Measurements from ENCODE around the gene YJU2. TPM values are rescaled to one million over a fixed set of nuclear protein-coding genes. Genes with fewer than 3 reads are reported as not detected.

The YJU2 gene
- polyA plus RNA-seq, 1 of the 3 experiments (the other 2 are of a cell fraction), result 29.0 TPM

DNA sequence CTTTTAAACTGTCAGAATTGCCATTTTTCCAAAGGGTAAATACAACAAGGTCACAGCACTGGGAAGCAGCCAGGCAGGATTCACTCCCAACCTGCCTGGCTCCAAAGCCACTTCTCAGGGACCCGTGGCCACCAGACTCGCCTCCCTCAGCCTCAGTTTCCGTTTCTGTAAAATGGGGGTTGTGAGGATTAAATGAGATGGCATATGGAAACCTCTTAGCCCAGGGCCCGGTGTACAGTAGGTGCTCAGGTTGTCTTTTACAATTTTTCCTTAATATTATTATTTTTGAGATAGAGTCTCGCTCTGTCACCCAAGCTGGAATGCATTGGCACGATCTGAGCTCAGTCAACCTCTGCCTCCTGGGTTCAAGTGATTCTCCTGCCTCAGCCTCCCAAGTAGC, 10.1 kb downstream of the YJU2 start:
- H3K4me3 ChIP-seq (ENCODE audit: low read depth in 2 of 2, low read length in 1 of 2), result no peak overlapping the region
- no peaks in the 10 kb centered on the region for H3K4me1 ChIP-seq (ENCODE audit: control insufficient read depth in 1 of 2, insufficient read depth in 2 of 2, low read depth in 1 of 2, low read length in 1 of 2)
- TF ChIP-seq USF1 (IDR thresholded peaks at IDR 0.05; ENCODE audit: borderline replicate concordance, low read depth) (no peak), JUND (IDR thresholded peaks at IDR 0.05) (no peak), TEAD4 (IDR thresholded peaks at IDR 0.05; ENCODE audit: borderline replicate concordance, insufficient read depth) (no peak), TAF1 (IDR thresholded peaks at IDR 0.05; ENCODE audit: borderline replicate concordance, low read depth, low read length) (no peak), IRF3 (IDR thresholded peaks at IDR 0.05; ENCODE audit: low read depth, low read length) (no peak), RCOR1 (IDR thresholded peaks at IDR 0.05; ENCODE audit: low read length) (no peak), FOSL2 (IDR thresholded peaks at IDR 0.05; ENCODE audit: borderline replicate concordance, low read depth) (no peak), TCF12 (IDR thresholded peaks at IDR 0.05) (no peak), CTCF (IDR thresholded peaks at IDR 0.05) (no peak), MXI1 (IDR thresholded peaks at IDR 0.05; ENCODE audit: low read depth, low read length) (no peak), ZBTB33 (IDR thresholded peaks at IDR 0.05; ENCODE audit: borderline replicate concordance, low read depth) (no peak), MEF2A (IDR thresholded peaks at IDR 0.05; ENCODE audit: borderline replicate concordance, low read depth) (no peak), GATA2 (CRISPR knock-in tag; IDR thresholded peaks at IDR 0.05) (no peak)
- TF ChIP-seq, protein P1, sequence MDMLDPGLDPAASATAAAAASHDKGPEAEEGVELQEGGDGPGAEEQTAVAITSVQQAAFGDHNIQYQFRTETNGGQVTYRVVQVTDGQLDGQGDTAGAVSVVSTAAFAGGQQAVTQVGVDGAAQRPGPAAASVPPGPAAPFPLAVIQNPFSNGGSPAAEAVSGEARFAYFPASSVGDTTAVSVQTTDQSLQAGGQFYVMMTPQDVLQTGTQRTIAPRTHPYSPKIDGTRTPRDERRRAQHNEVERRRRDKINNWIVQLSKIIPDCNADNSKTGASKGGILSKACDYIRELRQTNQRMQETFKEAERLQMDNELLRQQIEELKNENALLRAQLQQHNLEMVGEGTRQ (IDR thresholded peaks at IDR 0.05; ENCODE audit: borderline replicate concordance, low read depth, low read length), result no peak
- H3K4me2 ChIP-seq, result no peak overlapping the region
- H3K27ac ChIP-seq (ENCODE audit: low read depth in 2 of 2, low read length in 1 of 2), result no peak overlapping the region
- H3F3A ChIP-seq (replicated peaks; ENCODE audit: insufficient read depth), result no peaks in the 10 kb centered on the region
- no peaks in the 10 kb centered on the region for H4K20me1 ChIP-seq (ENCODE audit: insufficient read depth)
- 0 out of 2 replicates have a peak, but pooled peaks cover 6% of the 10 kb centered on the region for H3K9me3 ChIP-seq
- DNase-seq, result no peak
- no peaks in the 10 kb centered on the region for H3K9me2 ChIP-seq
- no peak overlapping the region for H3K9ac ChIP-seq
- POLR2A ChIA-PET, result interaction anchor here (1.1 kb wide), 1 partner anchor 9 kb away, joined by 3 read pairs; no protein-coding TSS in a partner anchor
- H3K27me3 ChIP-seq (ENCODE audit: insufficient read depth), result no peaks in the 10 kb centered on the region
- CTCF ChIA-PET, result interaction anchor here (0.7 to 2.2 kb wide), 2 partner anchors 96 to 143 kb away, joined by 4 to 11 read pairs; partner anchors contain the start of gene SH3GL1
- H3K79me2 ChIP-seq (ENCODE audit: insufficient read depth), result no peaks in the 10 kb centered on the region
- H3K36me3 ChIP-seq (replicated peaks in 1 of 2; ENCODE audit: control insufficient read depth in 1 of 2, insufficient read depth in 2 of 2, low read length in 1 of 2), result peaks cover 23 to 48% of the 10 kb centered on the region in 2 experiments
- H2AFZ ChIP-seq (ENCODE audit: low read depth), result no peak overlapping the region
- 83% methylated on average over 6 of the region's 6 CpGs for WGBS (ENCODE audit: low lambda C conversion rate)

Measured in SK-N-SH (cell line).